HEK293T (cell line): ENCODE results near the gene DGKH.

Source experiments
- ARNT ChIP-seq: fragments of 450-650 bp; IDR thresholded peaks from 2 replicates; pipeline ENCODE4 v1.6.1; 2017; ENCODE audit warnings: mild to moderate bottlenecking
- BHLHE40 ChIP-seq: fragments of 450-650 bp; IDR thresholded peaks from 2 replicates; pipeline ENCODE4 v1.6.1; 2016; ENCODE audit warnings: mild to moderate bottlenecking, moderate library complexity, borderline replicate concordance
- ELF4 ChIP-seq: fragments of 450-650 bp; IDR thresholded peaks from 2 replicates; pipeline ENCODE4 v1.6.1; 2017; ENCODE audit warnings: antibody characterized with exemption
- FOXK2 ChIP-seq: fragments of 450-650 bp; IDR thresholded peaks from 2 replicates; pipeline ENCODE4 v1.6.1; 2016; ENCODE audit warnings: mild to moderate bottlenecking
- HDGF ChIP-seq: fragments of 450-650 bp; IDR thresholded peaks from 2 replicates; pipeline ENCODE4 v1.6.1; 2017; ENCODE audit warnings: antibody characterized with exemption, borderline replicate concordance
- NFRKB ChIP-seq: fragments of 450-650 bp; IDR thresholded peaks from 2 replicates; pipeline ENCODE4 v1.6.1; 2016; ENCODE audit warnings: mild to moderate bottlenecking, moderate library complexity

DNA sequence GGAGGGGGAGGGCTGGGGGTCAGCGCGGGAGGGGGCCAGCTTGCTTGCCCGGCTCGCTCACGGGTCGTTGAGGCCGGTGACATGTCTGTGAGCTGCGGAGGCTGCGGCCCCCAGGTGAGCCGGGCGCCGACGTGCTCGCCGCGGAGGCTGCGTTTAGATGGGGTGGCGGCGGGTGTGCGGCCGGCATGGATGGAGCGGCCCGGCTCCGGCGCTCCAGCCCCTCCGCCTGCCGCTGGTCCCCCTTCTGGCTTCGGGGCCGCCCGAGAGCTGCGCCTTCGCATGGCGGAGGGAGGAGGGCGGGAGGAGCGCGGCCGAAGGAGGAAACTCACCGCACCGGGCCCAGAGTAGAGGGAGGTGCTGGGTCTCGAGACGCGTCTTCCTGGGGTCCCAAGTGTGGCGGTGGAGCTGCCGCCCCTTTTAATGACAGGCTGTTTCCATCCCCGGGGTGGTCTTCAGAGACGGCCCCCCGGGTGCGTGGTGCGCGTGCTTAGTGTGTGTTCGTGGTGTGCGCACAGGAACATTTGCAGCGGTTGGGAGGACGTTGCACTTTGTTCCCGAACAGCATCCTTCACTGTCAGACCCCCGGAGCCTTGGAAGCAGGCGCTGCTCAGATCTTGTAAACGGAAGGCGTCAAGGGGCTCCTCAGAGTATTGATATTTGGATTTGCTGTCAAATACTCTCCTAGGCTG lies 223.8 kb downstream of the DGKH start, which contains the start of gene AKAP11:
- TF ChIP-seq FOXK2 (no peak), BHLHE40 (no peak), ELF4 (no peak), NFRKB (no peak), HDGF (no peak), ARNT (no peak)
